CD4-positive, alpha-beta T cell (primary cell): ENCODE measurements around the gene SUV39H2. TPM values are rescaled to one million over a fixed set of nuclear protein-coding genes. Genes with fewer than 3 reads are reported as not detected.

ENCODE experiments used
- ATAC-seq: fragments of 200-7000 bp; cut with Tn5 transposase; one replicate; pipeline ENCODE4 v1.10.0; 2022; ENCODE audit warnings: mild to moderate bottlenecking; ENCODE audit not compliant: poor library complexity
- CTCF ChIA-PET: fragments of 350-600 bp; sonication (Branson Sonifier 250); formaldehyde crosslinking; loops from one replicate; lab custom pipeline; 2021; ENCODE audit warnings: antibody characterized with exemption, inconsistent platforms; lab: Charles Lee
- POLR2A ChIA-PET: fragments of 350-600 bp; sonication (Branson Sonifier 250); formaldehyde crosslinking; loops from one replicate; lab custom pipeline; 2021; ENCODE audit warnings: antibody characterized with exemption, inconsistent platforms; lab: Charles Lee
- DNase-seq, 14 experiments: peaks; one replicate each; pipeline ENCODE4 v3.0.0-alpha.2; 2013 to 2020; ENCODE audit warnings: mixed read lengths in 2 of 14
- H3K27ac ChIP-seq, 2 donors: one replicate each; pipeline versions ENCODE4 v1.5.1 to v1.7.0; 2013; ENCODE audit warnings: low read length in 2 of 2, low read depth in 1 of 2, mild to moderate bottlenecking in 1 of 2
- H3K27me3 ChIP-seq, 2 experiments: 1 replicate in 1 of 2; 2 replicates in 1 of 2; pipeline versions ENCODE4 v1.6.1 to v1.7.0; 2013; ENCODE audit warnings: low read length in 2 of 2, control low read depth in 1 of 2, mild to moderate bottlenecking in 1 of 2, moderate library complexity in 1 of 2; ENCODE audit not compliant: insufficient read depth in 2 of 2, control insufficient read depth in 1 of 2
- H3K36me3 ChIP-seq: one replicate; pipeline ENCODE4 v1.6.1; 2013; ENCODE audit warnings: low read length, control low read depth; ENCODE audit not compliant: insufficient read depth
- H3K4me1 ChIP-seq: one replicate; pipeline ENCODE4 v1.6.1; 2013; ENCODE audit warnings: low read length, control low read depth; ENCODE audit not compliant: insufficient read depth
- H3K4me3 ChIP-seq: one replicate; pipeline ENCODE4 v1.5.1; 2013; ENCODE audit warnings: mild to moderate bottlenecking, low read length, moderate library complexity
- H3K9me3 ChIP-seq, 2 experiments: 1 replicate in 1 of 2; 2 replicates in 1 of 2; pipeline versions ENCODE4 v1.6.1 to v1.7.0; 2013; ENCODE audit warnings: low read length in 2 of 2, mild to moderate bottlenecking in 2 of 2, control low read depth in 1 of 2, moderate library complexity in 1 of 2; ENCODE audit not compliant: control insufficient read depth in 1 of 2, insufficient read depth in 1 of 2
- H3K27ac Mint-ChIP-seq: one replicate; pipeline ENCODE4 v1.8.0; 2020; ENCODE audit warnings: mixed read lengths
- H3K27me3 Mint-ChIP-seq: one replicate; pipeline ENCODE4 v1.8.0; 2021; ENCODE audit warnings: mixed read lengths
- H3K36me3 Mint-ChIP-seq: one replicate; pipeline ENCODE4 v1.8.0; 2021; ENCODE audit warnings: low read depth, mixed read lengths
- H3K4me1 Mint-ChIP-seq: one replicate; pipeline ENCODE4 v1.8.0; 2021; ENCODE audit warnings: low read depth, mixed read lengths
- H3K4me3 Mint-ChIP-seq: one replicate; pipeline ENCODE4 v1.8.0; 2020; ENCODE audit warnings: mild to moderate bottlenecking, mixed read lengths
- H3K9me3 Mint-ChIP-seq: one replicate; pipeline ENCODE4 v1.8.0; 2020; ENCODE audit warnings: mixed read lengths
- CTCF ChIP-seq: fragments of 200-600 bp; IDR thresholded peaks from one replicate; pipeline ENCODE4 v1.8.0; 2022; ENCODE audit warnings: antibody characterized with exemption, mild to moderate bottlenecking
- intact Hi-C, 2 experiments: fragments of 100-400 bp; cut with DNase I in 1 of 2; cut with micrococcal nuclease in 1 of 2; formaldehyde crosslinking; loops; one replicate each; pipeline versions ENCODE4 v1.15.1 to v1.9.0; 2023 to 2025; cut with DNase I, micrococcal nuclease
- polyA plus RNA-seq, 2 donors: library from polyadenylated mRNA; unstranded; fragments of 120-200 nt; gene quantifications; one replicate each; pipeline ENCODE4 v1.2.1, GENCODE V29; 2013
- total RNA-seq, 174 experiments: library from RNA in 2 of 174; stranded (reverse) in 2 of 174; gene quantifications; one replicate each; pipeline ENCODE4 v1.2.3 and lab custom pipeline; 2021 to 2026

The SUV39H2 gene
- total RNA-seq, result 1 to 10 TPM; 3.4 to 3.5 TPM
- polyA plus RNA-seq (2013, experiment 1 of 2), result 4.4 TPM
- 4.5 TPM for polyA plus RNA-seq (2013, experiment 2 of 2)
- 3.5 to 67.6 (median 7.3) reads per million in 172 experiments for total RNA-seq (lab: John Stamatoyannopoulos, UW)

- H3K4me1 Mint-ChIP-seq, result peaks cover 48% of the 10 kb centered on the region
- H3K9me3 Mint-ChIP-seq, result no peaks in the 10 kb centered on the region
- H3K4me3 Mint-ChIP-seq, result peak within 1 kb of the TSS; percentile 96
- peaks cover 11% of the 10 kb centered on the region for H3K36me3 Mint-ChIP-seq
- POLR2A ChIA-PET, result interaction anchor here (0.6 to 3.6 kb wide), 18 partner anchors 12 to 495 kb away, joined by 3 to 63 read pairs (median 4); partner anchors contain the start of genes CDNF, DCLRE1C, HSPA14 and MEIG1
- no peaks in the 10 kb centered on the region for H3K27me3 Mint-ChIP-seq
- H3K27me3 ChIP-seq, result no peaks in the 10 kb centered on the region
- ATAC-seq, result peak; percentile 78
- H3K27ac ChIP-seq, result peak within 1 kb of the TSS; percentile 39 to 53
- DNase-seq, result peak; percentile 74 to 97 (median 90)
- H3K36me3 ChIP-seq, result no peaks in the 10 kb centered on the region
- CTCF ChIA-PET, result interaction anchor here (0.5 to 1.8 kb wide), 4 partner anchors 11 to 1219 kb away, joined by 3 to 5 read pairs (median 4); no protein-coding TSS in a partner anchor
- H3K4me3 ChIP-seq, result peak within 1 kb of the TSS; percentile 95
- peak within 1 kb of the TSS; percentile 88 for H3K27ac Mint-ChIP-seq
- no peak for TF ChIP-seq CTCF
- intact Hi-C loops, result loop anchor here (1.0 to 5.0 kb wide), 5 partner anchors 26 to 218 kb away; partner anchors contain the start of genes DCLRE1C (in 1 of the 2), MEIG1 (in 1 of the 2) and RPP38 (in 1 of the 2)
- peaks cover 16% of the 10 kb centered on the region for H3K4me1 ChIP-seq
- no peaks in the 10 kb centered on the region for H3K9me3 ChIP-seq
These were observed at the start of gene SUV39H2 for GRCh38 chr10:14878266-14879123. Gene SUV39H2 (plus strand): TSS chr10:14878866. CDS start chr10:14878889, 23 bp downstream.

GRCh38 chr10:14833106-14833505, 45.6 kb upstream of the SUV39H2 start:
- ChIA-PET CTCF (no interaction called here), POLR2A (no interaction called here)
- no peak overlapping the region for H3K27ac Mint-ChIP-seq
- H3K27me3 Mint-ChIP-seq, result no peaks in the 10 kb centered on the region
- no peaks in the 10 kb centered on the region for H3K9me3 Mint-ChIP-seq
- ATAC-seq, result no peak
- H3K4me3 Mint-ChIP-seq, result no peak overlapping the region
- Histone ChIP-seq H3K27me3 (no peaks in the 10 kb centered on the region), H3K4me1 (peaks cover 12% of the 10 kb centered on the region), H3K36me3 (no peaks in the 10 kb centered on the region), H3K27ac (no peak overlapping the region), H3K9me3 (no peaks in the 10 kb centered on the region), H3K4me3 (no peak overlapping the region)
- intact Hi-C loops, result loop anchor here (10.0 kb wide), 3 partner anchors 262 to 1248 kb away; partner anchors contain the start of genes PRPF18 (in 1 of the 2) and RPP38 (in 1 of the 2)
- no peak for TF ChIP-seq CTCF
- peaks cover 8% of the 10 kb centered on the region for H3K36me3 Mint-ChIP-seq
- peaks cover 14% of the 10 kb centered on the region for H3K4me1 Mint-ChIP-seq
- DNase-seq, result no peak

- no peak overlapping the region for H3K27ac ChIP-seq
- Mint-ChIP-seq H3K36me3 (peaks cover 26% of the 10 kb centered on the region), H3K4me3 (peak overlapping the region; percentile 43), H3K4me1 (peaks cover 32% of the 10 kb centered on the region), H3K27me3 (no peaks in the 10 kb centered on the region), H3K9me3 (no peaks in the 10 kb centered on the region), H3K27ac (peak overlapping the region; percentile 40)
- no peak for TF ChIP-seq CTCF
- intact Hi-C loops, result loop anchor here (5.0 to 10.0 kb wide), 6 partner anchors 116 to 1251 kb away; partner anchors contain the start of genes DCLRE1C (in 1 of the 2), PRPF18 (in 1 of the 2) and RPP38 (in 1 of the 2)
- ChIA-PET POLR2A (interaction anchor here (0.6 to 4.9 kb wide), 8 partner anchors 13 to 812 kb away, joined by 3 to 63 read pairs (median 10); partner anchors contain the start of gene SUV39H2), CTCF (interaction anchor here (0.9 to 1.2 kb wide), 4 partner anchors 13 to 1049 kb away, joined by 3 to 4 read pairs (median 4); no protein-coding TSS in a partner anchor)
- H3K27me3 ChIP-seq, result no peaks in the 10 kb centered on the region
- no peaks in the 10 kb centered on the region for H3K9me3 ChIP-seq
- no peak for ATAC-seq
- no peak overlapping the region for H3K4me3 ChIP-seq
- no peak for DNase-seq
- H3K4me1 ChIP-seq, result peaks cover 21% of the 10 kb centered on the region
- H3K36me3 ChIP-seq, result peaks cover 6% of the 10 kb centered on the region
These were observed 42.5 kb upstream of the SUV39H2 start for GRCh38 chr10:14836208-14836607.
